ENCODE data around the gene ARID3A.

Gene ARID3A

GRCh38 chr19:963486-963951 is 37.7 kb downstream of the ARID3A start:
- DNase-seq: no peak

DNA sequence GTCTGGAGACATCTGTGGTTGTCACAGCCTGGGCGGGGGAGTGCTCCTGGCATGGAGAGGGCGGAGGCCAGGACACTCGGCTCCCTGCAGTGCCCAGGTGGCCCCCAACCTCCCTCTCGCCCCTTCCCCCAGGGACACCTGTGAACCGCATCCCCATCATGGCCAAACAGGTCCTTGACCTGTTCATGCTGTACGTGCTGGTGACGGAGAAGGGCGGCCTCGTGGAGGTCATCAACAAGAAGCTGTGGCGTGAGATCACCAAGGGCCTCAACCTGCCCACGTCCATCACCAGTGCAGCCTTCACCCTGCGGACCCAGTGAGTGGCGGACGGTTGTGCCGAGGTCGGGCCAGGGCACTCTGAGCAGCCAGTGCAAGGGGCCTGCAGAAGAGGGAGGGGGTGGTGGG is 38.3 kb downstream of the ARID3A start:
- no peak for DNase-seq

GRCh38 chr19:964761-965694 is 39.2 kb downstream of the ARID3A start:
- no peak for DNase-seq

GRCh38 chr19:966485-967088 is 40.8 kb downstream of the ARID3A start:
- DNase-seq: no peak

DNA sequence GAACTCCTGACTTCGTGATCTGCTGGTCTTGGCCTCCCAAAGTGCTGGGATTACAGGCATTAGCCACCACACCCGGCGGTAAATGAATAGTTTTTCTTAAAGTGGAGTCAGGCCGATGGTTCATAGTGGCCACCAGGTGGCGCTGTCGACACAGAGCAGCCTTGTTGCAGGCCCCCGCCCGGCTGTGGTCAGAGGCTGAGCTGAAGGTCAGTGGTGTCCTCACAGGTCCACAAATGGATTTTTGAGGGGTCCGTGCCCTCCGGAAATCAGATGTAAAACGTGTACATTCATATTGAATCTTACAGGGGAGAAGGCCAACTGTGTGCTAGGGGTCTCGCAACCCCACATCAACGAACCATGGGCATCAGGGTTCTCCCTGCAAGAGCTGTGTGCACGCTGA is 44.9 kb downstream of the ARID3A start:
- DNase-seq: peak in 1 of 2 donors; percentile 19

DNA sequence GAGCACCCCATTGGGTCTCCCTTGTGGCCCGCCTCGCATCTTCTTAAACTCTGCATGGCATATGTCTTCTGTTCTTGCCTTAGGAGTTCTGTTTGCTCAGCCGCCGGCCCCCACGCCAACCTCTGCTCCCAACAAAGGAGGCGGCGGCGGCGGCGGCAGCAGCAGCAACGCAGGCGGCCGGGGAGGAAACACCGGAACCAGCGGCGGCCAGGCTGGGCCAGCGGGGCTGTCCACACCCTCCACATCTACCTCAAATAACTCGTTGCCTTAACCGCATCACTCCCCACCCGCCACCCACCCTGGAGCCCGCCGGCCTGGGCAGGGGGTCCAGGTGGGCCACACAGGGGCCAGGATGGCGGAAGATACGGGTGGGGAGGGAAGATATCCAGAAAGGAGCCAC is 46.0 kb downstream of the ARID3A start:
- no peak for DNase-seq

DNA sequence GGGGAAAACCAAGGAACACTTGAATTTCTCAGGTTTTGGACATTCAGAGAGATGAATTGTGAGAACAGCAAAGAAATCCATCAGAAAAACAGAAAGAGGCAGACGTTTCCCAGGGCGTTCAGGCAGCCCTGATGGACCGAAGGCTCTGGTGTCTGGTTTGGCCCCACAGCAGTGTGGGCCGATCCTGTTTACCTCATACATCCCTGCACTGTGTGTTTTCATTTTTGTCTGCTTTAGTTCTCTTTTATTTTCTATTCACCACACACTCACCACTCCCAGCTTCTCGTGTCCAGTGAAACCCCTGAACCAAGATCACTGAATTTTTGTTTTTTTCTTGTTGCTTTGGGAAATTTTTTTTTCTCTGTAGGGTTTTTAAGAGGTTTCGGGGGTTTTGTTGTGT is 46.4 kb downstream of the ARID3A start:
- no peak for DNase-seq

DNA sequence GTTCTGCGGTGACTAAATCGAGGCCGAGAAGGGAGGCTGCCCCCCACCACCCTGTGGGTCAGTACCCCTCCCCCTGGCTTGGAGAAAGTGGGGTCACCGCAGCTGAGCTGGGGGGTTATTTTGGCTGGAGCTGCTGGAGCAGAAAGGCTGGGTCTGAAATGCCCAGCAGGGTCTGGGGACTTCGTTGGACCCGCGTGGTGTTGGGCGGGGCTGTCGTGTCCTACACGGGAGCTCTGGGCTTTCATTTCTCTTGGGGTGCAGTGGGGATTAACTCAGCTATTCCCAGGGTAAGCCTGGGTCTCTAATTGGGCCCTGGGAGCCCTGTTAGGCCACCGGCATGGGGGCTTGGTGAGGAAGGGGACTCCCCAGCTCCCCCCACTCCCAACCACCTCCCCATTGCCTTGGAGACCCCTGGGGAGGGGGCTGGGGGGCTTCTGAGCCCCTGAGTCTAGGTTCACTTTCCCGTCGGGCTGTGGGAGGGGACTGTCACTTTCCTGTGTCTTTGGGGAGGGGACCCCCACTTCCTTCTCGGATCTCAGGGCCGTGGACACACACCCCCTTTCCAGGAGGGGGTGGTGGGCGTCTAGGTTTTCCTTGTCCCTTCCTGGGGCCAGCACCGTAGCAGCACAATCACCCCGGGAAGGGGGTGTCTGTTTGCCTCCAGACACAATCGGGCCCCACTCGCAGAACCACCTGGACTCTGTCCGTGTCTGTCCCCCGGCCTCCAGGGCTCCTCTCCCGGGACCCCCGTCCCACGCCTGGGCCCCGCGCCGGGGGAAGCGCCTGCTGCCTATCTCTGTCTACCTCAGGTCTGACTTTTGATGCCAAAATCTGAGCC is 48.1 kb downstream of the ARID3A start:
- no peak for DNase-seq

DNA sequence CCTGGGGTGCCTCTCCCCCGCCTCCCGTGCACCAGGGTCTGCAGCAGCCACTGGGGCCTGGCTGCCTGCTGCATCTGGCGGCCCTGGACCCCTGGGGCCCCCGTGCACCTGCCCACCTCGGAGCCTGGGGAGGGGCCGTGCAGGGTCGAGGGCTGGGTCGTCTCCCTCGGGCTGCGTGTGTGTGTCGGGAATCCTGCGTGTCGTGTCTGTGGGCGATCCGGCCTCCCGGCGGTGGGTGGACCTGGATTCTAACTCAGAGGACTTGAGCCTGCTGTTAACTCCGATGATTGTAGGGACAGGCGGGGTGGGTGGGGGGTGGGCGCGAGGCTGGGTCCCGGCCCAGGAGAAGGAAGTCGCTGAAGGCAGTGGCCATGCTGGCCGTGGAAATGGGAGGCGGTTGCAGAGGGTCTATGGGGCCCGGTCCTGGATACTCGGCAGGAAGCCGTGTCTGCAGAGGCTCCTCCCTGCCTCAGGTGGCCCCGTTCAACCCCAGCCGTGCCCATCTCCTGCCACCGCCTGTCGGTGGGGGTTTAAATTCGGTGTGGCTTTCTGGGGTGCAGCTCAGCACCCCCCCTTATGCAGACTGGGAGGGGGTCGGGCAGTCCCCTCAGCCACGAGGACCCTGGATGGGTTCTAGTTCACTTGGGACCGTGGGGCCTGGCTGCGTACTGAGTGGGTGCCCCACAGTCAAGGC is 48.9 kb downstream of the ARID3A start:
- no peak for DNase-seq

DNA sequence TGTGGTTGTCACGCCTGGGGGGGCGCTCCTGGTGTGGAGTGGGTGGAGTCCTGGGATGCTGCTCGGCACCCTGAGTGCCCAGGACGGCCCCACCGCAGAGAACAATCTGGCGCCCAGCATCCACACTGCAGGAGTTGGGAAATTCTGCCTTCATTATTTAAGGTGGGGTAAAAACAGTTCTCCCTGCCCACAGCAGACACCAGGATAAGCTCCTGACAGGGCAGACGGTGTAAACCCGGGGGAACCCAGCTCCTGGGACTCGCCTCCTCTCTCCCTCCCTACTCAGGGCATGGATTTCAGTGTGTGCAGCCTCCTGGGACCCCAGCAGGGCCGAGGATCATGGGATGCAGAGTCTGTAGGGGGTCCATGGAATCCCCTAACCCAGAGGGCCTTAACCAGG is 50.6 kb downstream of the ARID3A start:
- no peak for DNase-seq

DNA sequence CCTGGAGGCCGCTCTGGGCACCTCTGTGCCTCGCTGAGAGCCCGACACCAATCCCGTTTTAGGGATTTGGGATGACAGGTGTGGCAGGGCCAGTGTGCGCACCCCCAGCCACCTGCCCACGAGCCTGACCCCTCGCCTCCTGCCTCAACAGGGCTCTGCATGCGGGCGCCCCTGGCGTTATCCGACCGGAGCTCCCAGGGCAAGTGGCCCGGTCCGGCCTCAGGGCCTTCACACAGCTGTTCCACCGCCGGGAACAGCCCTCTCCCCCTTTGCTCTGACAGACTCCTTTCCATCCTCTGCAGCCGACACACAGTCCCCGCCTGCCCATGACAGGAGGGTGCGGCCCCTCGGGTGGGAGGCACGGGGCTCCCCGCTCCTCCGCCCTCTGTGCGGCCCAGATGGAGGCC is 51.2 kb downstream of the ARID3A start:
- no peak for DNase-seq

- no peak for DNase-seq
These were observed 53.5 kb downstream of the ARID3A start for GRCh38 chr19:979318-979741.

GRCh38 chr19:980133-980998 is 54.5 kb downstream of the ARID3A start:
- DNase-seq: no peak

DNA sequence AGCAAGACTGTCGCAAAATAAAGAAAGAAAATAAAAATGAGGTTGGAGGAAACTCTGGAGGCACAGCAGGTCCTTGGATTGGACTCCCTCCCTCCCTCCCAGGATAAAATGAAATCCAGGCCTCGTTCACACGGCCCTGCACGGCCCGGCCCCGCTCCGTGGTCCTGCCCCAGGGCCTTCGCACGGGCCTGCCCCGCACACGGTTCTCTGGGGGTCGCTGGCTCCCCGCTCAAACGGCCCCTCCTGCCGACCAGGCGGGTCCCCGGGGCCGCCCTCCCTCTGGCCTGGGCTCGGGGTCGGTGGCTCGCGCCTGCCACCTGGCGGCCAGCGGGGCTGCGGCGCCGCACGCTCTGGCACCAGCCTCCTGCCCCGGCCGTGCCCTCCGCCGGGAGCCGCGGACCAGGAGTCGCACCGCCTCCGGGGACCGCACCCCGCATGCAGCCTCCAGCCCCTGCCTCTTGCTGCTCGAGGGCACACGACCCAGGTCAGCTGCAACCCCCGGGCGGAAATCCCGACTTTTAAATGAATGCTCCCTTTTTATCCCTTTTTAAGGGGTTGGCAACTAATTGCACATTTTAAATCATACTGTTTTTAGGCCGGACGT is 56.8 kb downstream of the ARID3A start:
- DNase-seq: peak; percentile 72 to 82

- DNase-seq: peak; percentile 89 to 92
These were observed 58.5 kb downstream of the ARID3A start, which contains the start of gene WDR18 for GRCh38 chr19:984165-984967. TSS of gene WDR18 (plus strand) at chr19:984345. CDS start at chr19:984354, 9 bp downstream.

GRCh38 chr19:986083-986482 is 60.2 kb downstream of the ARID3A start:
- no peak for DNase-seq

DNA sequence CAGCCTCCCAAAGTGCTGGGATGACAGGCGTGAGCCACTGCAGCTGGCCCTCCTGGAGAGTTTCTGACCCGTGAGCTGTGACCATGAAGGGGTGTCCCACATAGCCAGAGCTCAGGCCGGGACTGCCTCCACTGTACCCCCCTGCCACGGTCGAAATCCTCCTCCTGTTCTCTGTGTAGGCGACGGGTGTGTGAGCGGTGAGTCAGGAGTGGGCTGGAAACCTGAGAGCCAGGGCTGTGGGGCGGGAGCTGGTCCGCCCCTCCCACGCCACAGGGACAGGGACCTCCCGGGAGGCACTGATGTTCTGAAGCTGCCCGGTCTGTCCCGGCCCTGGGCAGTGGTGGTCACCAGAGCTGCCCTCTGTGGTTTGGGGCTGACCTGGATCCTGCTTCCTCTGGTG is 62.2 kb downstream of the ARID3A start:
- DNase-seq: no peak

DNA sequence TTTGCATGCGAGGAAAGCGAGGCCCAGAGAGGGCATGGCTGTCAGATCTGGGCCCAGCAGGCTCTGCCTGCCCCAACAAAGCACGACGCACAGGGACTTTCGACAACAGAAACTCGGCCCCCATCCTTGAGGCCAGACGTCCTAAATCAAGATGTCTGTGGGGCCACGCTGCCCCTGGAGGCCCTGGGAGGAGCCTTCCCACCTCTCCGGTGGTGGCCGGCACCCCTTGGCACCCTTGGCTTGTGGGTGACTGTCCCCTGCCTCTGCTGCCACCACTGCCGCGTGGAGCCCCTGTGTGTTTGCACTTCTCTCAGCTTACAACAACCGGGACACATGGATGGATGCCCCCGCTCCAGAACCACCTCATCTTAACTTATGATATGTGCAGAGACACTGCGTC is 62.7 kb downstream of the ARID3A start:
- no peak for DNase-seq

GRCh38 chr19:989381-990081 is 63.7 kb downstream of the ARID3A start:
- DNase-seq: no peak
